Suppressor macrophage treated with lipopolysaccharide for 4 hours (primary cell): ENCODE data around the gene MYO3A.
A peak's percentile ranks its signal among the peaks of the same experiment; 100 is the strongest.

Experiments used
- DNase-seq: peaks from one replicate; pipeline ENCODE4 v3.0.0-alpha.2; 2020

MYO3A gene

DNA sequence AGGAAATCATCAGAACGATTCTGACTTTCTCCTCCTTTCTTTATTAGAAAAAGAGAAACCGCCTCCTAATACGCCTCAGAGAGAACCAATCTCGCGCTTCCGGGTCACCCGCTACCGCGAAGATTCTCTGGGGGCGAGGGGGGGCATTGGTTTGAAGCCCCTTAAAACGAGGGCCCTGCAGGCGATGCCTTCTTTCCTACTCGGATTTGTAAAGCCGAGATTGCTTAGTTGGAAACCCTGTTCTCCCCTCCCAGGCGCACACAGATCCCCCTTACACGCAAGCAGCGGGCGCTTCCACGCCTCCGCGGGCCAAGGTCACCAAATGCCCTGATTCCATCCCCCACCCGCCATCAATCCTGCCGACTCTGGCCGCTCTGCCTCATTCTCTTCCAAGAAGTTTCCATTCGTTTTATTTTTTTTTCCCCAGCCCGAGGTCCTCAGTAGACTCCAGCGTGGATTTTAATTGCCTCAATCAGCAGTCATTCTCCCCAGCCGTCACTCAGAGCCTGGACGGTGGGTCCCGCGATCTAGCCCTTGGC lies 281.4 kb downstream of the MYO3A start:
- no peak for DNase-seq

DNA sequence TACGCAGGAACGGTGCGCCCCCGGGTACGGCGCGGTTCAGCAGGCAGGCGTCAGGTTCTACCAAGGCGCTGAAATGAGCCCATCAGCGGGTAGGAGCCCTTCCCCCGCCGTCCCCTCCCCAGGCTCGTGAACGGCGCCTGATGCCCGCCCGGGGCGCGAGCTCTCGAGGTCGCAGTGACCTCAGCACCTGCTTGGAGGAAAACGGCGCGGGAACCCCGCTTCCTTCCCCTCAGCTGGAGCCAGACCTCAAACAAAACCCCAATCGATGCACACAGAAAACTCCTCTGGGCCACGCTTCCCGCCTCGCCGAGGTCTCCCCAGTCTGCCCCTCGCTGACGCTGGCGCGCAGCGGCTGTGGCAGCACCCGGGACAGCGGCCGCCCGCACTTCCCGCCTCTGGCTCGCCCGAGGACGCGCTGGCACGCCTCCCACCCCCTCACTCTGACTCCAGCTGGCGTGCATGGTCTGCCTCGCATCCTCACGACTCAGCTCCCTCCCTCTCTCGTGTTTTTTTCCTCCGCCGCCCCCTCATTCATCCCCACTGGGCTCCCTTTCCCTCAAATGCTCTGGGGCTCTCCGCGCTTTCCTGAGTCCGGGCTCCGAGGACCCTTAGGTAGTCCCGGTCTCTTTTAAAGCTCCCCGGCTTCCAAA lies 282.0 kb downstream of the MYO3A start:
- DNase-seq: peak; percentile 31

DNA sequence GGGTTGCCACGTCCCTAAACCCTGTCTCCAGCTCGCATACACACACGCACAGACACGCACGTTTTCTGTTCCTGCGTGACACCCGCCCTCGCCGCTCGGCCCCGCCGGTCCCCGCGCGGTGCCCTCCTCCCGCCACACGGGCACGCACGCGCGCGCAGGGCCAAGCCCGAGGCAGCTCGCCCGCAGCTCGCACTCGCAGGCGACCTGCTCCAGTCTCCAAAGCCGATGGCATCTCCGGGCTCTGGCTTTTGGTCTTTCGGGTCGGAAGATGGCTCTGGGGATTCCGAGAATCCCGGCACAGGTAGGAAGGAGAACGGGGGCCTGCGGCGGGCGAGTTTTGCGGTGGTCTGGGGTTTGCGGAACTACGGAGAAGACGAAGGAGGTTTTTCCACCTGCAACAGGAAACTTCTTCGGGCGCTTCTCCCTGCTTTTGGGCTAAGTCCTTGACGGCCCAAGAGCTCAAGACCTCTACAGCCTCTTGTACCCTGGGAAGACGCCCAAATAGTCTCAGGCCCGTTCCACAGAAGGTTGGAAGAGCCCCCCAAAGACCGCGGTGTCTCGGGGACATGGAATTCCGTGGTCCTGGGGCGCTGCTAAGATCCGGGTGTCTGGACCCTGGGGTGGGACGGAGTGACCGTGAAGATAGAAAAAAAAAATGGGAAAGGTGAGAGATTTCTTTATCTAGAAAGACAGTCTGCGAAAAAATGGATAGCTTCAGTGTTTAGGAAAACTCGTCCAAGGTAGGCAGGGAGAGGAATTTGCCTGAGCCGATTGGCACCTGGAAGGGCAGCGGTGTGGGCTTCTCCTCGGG lies 282.8 kb downstream of the MYO3A start, which contains the start of gene GAD2:
Gene GAD2, plus strand, starts transcription at position 190 of the 811 bp plus-strand sequence. Its CDS starts 36 bp downstream, at position 226.
- DNase-seq: no peak

DNA sequence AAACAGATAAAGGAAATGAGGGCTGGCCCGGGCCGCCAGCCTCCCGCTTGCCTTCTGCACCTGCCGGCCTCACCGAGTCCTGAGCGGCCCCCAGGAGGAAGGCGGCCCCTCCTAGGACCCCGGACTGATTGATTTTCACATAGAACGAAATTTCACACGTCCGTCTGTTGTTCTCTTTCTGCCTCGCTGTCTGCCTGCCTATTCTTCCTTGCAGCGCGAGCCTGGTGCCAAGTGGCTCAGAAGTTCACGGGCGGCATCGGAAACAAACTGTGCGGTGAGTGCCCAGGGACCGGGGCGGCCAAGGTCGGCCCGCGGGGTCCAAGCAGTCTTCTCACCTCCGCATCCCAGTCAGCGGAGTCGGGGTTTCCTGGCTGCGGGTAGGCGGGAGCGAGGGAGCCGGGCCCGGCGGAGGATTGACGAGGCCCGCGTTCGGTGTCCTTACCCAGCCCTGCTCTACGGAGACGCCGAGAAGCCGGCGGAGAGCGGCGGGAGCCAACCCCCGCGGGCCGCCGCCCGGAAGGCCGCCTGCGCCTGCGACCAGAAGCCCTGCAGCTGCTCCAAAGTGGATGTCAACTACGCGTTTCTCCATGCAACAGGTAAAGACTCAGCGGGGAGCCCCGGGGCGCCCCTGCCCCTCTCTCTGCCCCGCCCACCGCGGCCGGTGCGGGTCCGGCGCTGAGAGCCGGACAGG lies 283.5 kb downstream of the MYO3A start:
- DNase-seq: no peak

DNA sequence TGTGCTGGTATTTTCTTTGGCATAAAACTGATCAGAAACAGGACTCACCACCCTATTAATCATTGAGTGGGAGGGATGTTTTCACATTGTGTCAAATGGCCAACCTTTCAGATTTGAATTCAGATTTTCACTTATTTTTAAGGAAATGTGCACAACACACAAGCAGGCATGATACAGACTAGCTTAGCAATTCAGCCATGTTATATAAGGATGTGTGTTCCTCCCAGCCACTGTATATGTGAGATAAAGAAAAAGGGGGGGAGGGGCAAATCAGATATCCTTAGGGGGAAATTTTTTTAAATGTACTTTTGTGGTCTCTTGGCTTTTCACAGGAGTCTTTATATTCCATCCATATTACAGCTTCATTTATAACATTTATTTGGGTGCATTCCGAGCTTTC lies 285.6 kb downstream of the MYO3A start:
- no peak for DNase-seq

DNA sequence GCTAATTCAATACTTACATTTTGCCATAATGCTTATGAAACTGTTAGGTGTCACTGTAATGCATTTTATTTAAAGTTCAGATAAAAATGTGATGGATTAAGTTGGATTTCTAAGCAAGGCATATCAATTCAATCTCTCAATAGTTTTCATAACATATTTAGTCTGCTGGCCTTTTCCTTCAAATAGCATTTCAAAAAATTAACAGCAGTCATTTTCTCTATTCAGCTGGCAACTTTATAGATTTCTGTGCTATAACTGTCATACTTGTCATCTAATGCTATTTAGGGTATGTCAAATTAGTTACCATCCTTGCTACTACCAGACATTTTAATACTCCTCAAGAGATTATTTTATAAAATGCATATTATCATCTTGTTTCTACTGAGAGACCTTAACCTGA lies 286.9 kb downstream of the MYO3A start:
- no peak for DNase-seq

DNA sequence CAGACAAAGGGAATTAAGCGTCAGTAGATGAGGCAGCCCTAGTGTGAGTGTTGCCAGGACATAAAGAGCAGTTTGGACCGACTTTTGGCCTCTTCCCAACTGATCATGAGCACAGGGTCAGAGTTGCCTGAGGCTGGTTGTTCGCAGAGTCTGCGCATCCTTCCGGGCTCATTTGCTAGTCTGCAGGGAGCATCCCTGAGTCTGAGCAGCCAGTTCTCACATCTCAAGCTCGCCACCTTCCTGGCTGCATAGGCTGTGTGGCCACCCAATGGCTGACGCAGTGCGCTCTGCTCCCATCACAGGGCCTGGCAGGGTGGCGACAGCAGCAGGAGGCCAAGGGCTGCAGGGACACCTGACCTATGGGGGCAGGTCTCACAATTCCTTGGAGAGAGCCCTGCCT lies 287.5 kb downstream of the MYO3A start:
- DNase-seq: no peak

DNA sequence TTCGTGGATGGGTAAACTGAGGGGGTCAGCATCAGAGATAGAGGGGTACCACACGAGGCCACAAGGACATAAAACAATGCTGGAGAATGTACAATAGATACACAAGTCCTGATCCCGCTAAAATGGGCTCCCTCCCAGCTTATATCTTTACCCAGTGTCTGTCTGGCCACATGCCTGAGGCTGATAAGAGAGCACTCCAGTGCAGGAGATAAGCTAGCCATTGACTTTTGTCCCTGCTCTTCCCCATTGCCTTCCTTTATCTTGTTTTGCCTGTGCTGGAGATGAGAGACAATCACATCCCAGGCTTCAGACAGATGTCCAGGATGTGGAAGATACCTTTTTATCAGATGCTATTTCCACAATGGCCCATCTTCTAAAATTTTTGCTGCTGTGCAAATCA lies 288.5 kb downstream of the MYO3A start:
- no peak for DNase-seq

DNA sequence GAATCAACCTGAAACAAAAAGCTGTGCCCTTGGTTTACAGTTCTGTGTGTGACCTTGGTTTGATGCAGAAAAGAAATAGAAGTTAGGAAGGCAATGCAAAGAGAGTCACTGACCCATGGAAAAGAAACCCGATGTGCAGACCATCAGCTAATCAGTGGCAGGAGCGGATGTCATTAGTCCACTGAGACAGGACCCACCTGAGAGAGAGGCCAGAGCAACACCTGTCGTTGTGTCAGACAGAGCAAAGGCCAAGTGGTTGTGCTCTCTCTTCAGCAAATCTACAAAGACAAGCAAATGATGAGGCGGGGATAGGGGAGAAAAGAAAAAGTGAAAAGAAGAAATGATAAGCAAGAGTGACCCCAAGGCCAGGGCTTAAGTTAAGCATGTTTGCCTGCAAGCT lies 291.3 kb downstream of the MYO3A start:
- no peak for DNase-seq

DNA sequence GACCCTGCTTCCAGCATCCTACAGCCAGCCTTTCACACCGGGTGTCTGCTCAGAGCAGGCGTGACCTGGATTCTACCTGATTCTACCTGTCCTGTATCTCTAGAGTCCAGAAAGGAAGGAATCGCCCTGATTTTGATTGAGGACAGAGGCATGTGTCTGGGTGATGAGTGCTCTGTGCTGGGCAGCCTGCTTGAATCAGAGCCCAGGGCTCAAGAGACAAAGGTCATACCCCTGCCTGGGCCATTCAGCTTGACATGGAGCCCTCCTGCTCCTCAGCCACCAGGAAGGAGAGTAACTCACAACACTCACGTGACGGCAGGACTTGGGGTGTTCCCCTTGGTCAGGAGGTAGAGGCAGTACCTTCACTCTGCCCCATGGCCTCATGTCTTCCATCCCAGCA lies 293.8 kb downstream of the MYO3A start:
- no peak for DNase-seq

DNA sequence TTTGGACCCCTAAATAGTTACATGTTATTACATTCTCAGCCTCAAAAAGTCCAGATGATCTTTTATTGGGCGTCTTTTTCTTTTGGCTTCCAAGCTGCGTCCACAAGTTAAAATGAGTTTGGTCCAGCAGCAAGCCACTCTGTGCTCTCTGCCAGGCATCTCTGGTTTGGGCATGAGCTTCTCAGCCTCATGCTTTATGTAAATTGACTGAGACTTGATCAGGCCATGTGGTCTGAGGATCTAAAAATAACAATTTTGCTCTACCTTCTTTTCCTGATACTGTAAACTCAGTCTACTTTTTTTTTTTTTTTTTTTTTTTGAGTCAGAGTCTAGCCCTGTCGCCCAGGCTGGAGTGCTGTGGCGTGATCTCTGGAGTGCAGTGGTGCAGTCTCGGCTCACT lies 298.1 kb downstream of the MYO3A start:
- no peak for DNase-seq

DNA sequence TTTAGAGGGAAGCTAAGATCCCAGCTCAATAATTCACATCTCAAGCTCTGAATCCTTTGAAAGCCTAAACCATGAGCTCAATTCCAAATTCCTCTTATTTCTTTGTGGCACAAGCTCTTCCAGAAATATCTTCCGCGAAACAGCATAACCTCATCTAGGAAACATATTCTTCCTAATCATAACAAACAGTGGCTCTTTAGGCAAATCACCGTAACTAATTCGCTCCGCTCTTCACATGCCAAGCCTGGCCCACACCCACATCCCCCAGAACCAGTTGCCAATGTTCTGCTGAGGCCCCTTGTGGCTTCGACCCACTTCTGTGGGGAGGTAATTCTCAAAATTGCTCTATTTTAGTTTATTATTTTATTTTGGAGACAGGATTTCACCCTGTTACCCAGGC lies 301.7 kb downstream of the MYO3A start:
- no peak for DNase-seq

DNA sequence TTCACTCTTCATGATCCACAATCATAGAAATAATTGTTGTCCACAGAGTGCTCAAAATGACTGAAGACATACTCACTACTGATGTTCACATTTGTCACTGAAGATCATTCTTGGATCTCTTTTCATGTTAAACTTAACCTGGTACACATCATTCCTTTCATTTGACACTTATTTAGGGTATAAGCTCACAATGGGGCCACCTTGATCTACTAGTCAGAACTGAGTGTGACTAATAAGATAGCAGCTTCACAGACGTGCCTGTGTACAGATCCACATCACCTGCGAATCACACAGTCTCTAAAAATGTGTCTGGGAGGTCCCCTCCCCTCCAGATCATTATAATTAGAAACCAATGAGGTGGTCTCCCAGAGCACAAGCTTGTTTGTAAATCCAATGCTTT lies 304.3 kb downstream of the MYO3A start:
- DNase-seq: no peak

DNA sequence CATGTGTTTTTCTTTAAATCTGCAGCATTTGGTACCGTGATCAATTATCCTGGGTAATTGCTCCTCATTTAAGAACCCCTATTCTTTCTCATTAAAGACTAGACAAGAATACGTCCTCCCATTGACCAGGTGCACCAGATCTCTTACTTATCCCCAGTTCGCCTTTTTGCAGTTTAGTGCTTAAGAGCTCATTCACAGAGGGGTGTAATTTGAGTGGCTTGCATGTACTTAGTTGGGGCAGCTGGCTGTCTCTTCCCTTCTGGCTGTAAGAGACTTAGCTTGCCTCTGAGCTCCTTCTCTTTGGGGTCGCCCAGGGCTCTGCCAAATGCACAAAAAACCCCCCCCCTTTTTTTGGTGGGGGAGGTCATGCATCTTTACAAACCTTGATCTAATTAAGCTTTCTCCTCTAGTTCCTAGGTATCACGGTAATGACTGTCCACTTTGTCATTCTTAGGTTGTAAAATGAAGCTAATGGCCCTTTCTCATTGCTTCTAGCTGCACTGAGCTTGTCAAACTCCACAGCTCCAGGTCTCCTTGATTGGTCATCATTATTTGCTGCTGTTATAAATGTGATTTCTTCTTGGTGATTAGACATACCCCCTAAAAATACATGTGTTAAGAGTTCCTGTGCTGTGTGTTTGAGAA lies 308.8 kb downstream of the MYO3A start:
- DNase-seq: no peak

DNA sequence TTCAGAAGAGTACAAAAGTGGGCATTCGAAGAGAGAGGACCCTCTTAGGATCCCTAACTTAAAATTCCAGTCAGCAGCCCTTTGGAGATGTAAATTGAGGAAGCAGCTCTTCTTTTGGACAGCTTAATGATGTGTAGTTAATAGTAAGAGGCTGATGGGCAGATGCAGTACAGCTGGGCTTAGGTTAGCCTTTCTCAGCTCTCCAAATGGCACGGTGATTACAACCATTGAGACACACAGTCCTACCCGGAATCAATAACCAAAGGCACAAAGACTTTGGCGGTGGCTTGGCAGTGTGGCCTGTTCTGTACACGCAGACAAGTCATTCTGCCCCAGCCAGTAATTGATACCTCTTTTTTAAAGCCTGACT lies 309.3 kb downstream of the MYO3A start:
- DNase-seq: no peak

DNA sequence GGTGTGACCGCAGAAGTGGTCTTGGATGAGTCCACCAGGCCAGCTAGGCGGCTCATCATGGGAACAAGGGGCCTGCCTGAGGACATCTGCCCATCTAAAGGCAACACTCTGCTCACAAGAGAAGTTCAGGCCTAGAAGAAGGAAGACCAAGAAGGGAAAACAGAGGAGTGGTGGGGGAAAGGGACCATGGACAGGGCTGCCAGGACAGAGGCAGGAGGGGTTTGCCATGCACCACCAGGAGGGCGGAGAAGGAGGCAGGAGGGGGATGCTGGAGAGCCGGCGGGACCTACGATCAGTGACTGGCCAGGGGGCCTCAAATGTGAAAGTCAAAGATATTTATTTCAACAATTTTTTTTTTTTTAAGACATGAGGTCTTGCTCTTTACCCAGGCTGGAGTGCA lies 315.7 kb downstream of the MYO3A start:
- DNase-seq: no peak

DNA sequence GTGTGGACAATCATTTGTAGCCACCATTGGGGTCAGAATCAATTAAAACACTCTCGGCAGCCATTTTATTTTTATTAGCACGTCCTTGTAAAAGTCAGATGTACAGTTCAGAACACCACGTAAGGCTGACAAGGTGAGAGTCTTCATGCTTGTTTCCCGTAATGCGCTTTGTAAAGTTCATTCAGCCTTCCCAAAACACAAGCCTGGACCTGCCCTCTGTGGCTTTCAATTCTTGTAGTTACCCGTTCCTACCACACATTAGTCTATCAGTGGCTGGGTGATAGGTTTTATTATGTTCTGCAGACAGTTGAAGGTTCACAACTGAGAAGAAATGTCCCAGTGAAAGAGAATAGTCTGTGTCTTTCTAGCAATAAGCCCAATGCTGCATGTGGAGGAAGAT lies 317.9 kb downstream of the MYO3A start:
- DNase-seq: no peak

DNA sequence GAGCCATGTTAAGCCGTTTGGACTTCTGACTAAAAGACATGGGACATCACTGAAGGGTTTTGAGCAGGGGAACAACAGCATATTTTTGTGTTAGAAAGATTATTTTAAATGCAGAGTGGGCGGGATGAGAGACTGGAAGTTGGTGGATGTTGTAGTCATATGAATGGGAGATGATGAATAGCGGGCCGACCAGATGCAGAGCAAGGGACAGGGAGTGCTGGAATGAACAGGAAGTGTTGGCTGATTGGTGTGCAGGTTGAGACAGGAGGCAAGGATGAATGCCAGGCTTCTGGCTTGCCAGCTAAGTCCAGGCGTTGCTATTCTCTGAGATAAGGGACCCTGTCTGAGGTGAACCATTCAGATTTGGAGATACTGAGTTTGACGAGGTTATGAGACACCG lies 320.6 kb downstream of the MYO3A start:
- DNase-seq: no peak

DNA sequence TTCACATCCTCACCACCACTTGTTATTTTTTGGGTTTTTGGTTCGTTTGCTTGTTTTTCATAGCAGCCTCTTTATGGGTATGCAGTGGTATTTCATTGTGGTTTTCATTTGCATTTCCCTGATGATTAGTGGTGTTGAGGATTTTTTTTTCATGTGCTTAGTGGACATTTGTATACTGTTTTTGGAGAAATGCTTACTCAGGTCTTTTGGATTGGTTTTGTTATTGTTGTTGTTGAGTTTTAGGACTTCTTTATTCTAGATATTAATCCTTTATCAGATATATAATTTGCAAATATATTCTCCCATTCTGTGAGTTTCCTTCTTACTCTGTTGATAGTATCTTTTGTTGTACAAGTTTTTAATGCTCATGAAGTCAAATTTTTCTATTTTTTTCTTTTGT lies 325.3 kb downstream of the MYO3A start:
- no peak for DNase-seq
